Hepatocyte (in vitro differentiated cells): ENCODE results near the gene TBC1D9.

Experiments used
- EZH2 ChIP-seq: fragments of 200-600 bp; sonication (generic); IDR thresholded peaks from 2 replicates; pipeline ENCODE4 v1.6.1; 2016; ENCODE audit warnings: antibody characterized with exemption, mild to moderate bottlenecking, borderline replicate concordance
- EZH2phosphoT487 ChIP-seq: fragments of 200-600 bp; sonication (generic); IDR thresholded peaks from one replicate; pipeline ENCODE4 v1.6.1; 2018; ENCODE audit warnings: antibody characterized with exemption, mild to moderate bottlenecking, low read depth, moderate library complexity; ENCODE audit not compliant: unreplicated experiment, severe bottlenecking
- TF ChIP-seq, protein P1 (sequence below): fragments of 200-600 bp; sonication (generic); IDR thresholded peaks from 2 replicates; pipeline ENCODE4 v1.5.1; 2016; ENCODE audit warnings: antibody characterized with exemption, mild to moderate bottlenecking; ENCODE audit not compliant: poor library complexity

DNA sequence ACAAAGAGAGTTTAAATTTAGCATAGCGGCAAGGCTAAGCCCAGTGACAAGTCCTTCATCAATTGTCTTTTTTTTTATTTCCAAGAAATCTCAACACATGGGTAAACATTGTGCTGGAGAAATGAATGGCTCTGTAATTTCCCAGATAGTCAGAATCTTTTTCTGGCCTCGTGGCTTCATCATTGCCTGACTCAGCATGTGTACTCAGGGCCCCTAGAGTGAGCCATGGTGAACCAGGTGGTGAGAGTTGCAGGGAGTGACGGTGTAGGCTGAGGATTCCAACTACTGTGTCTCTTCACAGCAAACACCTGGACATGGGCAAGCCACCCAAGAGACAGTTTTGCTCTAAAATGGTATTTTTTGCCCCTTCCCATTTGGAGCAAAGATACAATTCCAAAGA, 144.3 kb downstream of the TBC1D9 start:
- TF ChIP-seq EZH2 (no peak), EZH2phosphoT487 (no peak)
- TF ChIP-seq, protein P1, sequence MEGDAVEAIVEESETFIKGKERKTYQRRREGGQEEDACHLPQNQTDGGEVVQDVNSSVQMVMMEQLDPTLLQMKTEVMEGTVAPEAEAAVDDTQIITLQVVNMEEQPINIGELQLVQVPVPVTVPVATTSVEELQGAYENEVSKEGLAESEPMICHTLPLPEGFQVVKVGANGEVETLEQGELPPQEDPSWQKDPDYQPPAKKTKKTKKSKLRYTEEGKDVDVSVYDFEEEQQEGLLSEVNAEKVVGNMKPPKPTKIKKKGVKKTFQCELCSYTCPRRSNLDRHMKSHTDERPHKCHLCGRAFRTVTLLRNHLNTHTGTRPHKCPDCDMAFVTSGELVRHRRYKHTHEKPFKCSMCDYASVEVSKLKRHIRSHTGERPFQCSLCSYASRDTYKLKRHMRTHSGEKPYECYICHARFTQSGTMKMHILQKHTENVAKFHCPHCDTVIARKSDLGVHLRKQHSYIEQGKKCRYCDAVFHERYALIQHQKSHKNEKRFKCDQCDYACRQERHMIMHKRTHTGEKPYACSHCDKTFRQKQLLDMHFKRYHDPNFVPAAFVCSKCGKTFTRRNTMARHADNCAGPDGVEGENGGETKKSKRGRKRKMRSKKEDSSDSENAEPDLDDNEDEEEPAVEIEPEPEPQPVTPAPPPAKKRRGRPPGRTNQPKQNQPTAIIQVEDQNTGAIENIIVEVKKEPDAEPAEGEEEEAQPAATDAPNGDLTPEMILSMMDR: no peak
